Measurements from ENCODE around the gene SLC17A4. TPM values are rescaled to one million over a fixed set of nuclear protein-coding genes. Genes with fewer than 3 reads are reported as not detected.

SLC17A4 gene
- total and polyA plus RNA-seq, 9 donors, result 0.05 to 0.12 TPM; not detected in 7

DNA sequence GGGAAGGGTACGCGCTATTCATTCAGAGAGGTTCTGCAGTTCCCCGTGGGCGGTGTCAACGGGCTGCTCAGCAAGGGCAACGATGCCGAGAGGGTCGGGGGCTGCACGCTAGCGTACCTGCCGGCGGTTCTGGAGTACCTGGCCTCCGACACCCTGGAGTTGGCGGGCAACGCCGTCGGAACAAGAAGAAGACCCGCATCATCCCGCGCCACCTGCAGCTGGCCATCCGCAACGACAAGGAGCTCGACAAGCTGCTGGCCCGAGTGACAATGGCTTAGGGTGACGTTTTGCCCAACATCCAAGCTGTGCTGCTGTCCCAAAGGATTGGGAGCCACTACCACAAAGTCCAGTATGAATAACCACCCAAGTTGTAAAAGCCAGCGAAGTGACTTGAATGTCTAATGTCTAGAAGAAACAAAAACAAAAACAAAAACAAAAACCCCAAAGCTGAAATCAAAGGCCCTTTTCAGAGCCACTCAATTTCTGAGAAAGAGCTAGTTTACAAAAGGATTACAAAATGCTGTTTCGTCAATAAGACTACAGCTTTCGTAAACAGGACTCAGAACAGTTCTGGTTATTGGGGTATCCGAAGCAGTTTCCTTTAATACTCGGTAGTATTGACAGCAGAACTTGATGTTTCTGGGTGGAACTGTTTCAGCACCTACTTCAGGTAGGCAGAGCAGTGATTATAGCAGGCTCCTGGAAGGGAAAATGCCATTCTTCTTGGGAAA lies 21.9 kb upstream of the SLC17A4 start:
- no peak overlapping the region for H3K27ac ChIP-seq
- H3K4me3 ChIP-seq, result no peak overlapping the region
- 47 to 53% (median 52%) methylated on average over 30 of the region's 30 CpGs for WGBS, 3 donors
- no peaks in the 10 kb centered on the region for H3K4me1 ChIP-seq (ENCODE audit: insufficient read depth)
- peaks cover 0 to 5% of the 10 kb centered on the region in 2 donors for H3K9me3 ChIP-seq
- intact Hi-C loops (cut with DNase I), result no loop called here
- no peaks in the 10 kb centered on the region for H3K27me3 ChIP-seq
- DNase-seq, result no peak
- TF ChIP-seq, protein P1, sequence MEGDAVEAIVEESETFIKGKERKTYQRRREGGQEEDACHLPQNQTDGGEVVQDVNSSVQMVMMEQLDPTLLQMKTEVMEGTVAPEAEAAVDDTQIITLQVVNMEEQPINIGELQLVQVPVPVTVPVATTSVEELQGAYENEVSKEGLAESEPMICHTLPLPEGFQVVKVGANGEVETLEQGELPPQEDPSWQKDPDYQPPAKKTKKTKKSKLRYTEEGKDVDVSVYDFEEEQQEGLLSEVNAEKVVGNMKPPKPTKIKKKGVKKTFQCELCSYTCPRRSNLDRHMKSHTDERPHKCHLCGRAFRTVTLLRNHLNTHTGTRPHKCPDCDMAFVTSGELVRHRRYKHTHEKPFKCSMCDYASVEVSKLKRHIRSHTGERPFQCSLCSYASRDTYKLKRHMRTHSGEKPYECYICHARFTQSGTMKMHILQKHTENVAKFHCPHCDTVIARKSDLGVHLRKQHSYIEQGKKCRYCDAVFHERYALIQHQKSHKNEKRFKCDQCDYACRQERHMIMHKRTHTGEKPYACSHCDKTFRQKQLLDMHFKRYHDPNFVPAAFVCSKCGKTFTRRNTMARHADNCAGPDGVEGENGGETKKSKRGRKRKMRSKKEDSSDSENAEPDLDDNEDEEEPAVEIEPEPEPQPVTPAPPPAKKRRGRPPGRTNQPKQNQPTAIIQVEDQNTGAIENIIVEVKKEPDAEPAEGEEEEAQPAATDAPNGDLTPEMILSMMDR (IDR thresholded peaks at IDR 0.05), result no peak
- H3K36me3 ChIP-seq, result no peaks in the 10 kb centered on the region

DNA sequence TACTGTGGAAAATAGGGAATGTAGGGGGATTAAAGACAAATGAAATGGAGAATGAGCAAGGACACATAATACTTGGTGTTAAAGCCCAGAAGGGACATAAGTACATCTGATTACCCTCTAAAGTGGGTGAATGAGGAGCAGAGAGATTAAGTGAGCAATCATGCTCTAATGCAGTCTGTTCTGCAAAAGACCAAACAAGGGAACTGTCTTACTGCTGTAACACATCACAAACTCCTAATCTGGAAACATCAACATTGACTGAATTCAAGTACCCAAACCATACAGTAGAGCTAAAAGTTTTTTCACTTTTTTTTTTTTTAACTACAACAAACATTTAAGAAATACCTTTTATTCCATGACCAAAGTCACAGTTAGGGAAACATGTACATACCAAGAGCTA lies 19.3 kb upstream of the SLC17A4 start:
- no peaks in the 10 kb centered on the region for H3K4me1 ChIP-seq (ENCODE audit: insufficient read depth)
- intact Hi-C loops (cut with DNase I), result no loop called here
- DNase-seq, result no peak
- no peak overlapping the region for H3K4me3 ChIP-seq
- no peaks in the 10 kb centered on the region for H3K36me3 ChIP-seq
- peaks cover 0 to 5% of the 10 kb centered on the region in 2 donors for H3K9me3 ChIP-seq
- no peaks in the 10 kb centered on the region for H3K27me3 ChIP-seq
- TF ChIP-seq, protein P1 (IDR thresholded peaks at IDR 0.05), result no peak
- no peak for TF ChIP-seq EP300 (IDR thresholded peaks at IDR 0.05)
- TF ChIP-seq POLR2A (IDR thresholded peaks at IDR 0.05), result no peak
- no peak overlapping the region for H3K27ac ChIP-seq

DNA sequence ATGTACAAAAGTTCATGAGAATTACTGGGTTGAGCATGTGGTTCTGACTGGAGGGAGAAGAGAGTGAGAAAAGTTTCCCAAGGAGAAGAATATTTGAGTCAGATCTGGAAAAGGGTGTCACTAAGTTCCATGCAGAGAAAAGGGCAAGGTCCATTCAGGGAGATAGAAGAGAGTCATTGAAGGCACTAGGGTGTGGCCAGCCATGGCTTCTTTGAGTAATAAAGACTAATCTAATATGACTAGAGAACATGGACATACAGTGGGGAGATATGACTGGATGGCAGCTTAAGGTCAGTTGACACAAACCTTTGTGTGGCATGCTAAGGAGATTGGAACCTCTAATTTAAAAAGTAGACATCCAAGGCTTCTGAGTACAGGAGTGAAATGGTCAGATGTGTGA lies 10.7 kb upstream of the SLC17A4 start:
- H3K4me1 ChIP-seq (ENCODE audit: insufficient read depth), result no peaks in the 10 kb centered on the region
- no peak overlapping the region for H3K27ac ChIP-seq
- intact Hi-C loops (cut with DNase I), result no loop called here
- H3K36me3 ChIP-seq, result no peaks in the 10 kb centered on the region
- no peaks in the 10 kb centered on the region for H3K27me3 ChIP-seq
- no peak for TF ChIP-seq POLR2A (IDR thresholded peaks at IDR 0.05)
- no peak overlapping the region for H3K4me3 ChIP-seq
- H3K9me3 ChIP-seq, result no peaks in the 10 kb centered on the region
- DNase-seq, result no peak

DNA sequence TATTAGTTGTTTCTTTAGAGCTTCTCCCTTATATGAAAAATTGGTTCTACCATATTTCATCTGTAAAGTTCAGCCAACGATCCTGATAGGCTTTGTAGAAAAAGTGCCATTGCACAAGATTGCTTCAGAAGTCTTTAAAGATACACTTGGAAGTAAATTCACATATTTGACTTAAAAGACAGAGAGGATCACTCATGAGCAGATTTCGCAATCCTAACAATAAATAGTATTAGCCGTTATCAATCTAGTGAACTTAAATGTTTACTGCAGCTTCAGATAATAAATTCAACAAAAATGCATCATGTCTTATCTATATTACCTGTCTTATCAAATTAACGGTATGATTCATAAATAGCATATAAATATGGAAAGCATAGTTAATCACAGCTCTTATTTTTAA lies 8.7 kb upstream of the SLC17A4 start:
- 68 to 79% (median 69%) methylated on average over 4 of the region's 4 CpGs for WGBS, 3 donors
- H3K4me3 ChIP-seq, result no peak overlapping the region
- intact Hi-C loops (cut with DNase I), result no loop called here
- H3K27ac ChIP-seq, result no peak overlapping the region
- no peaks in the 10 kb centered on the region for H3K36me3 ChIP-seq
- H3K9me3 ChIP-seq, result no peaks in the 10 kb centered on the region
- H3K4me1 ChIP-seq (ENCODE audit: insufficient read depth), result no peaks in the 10 kb centered on the region
- no peaks in the 10 kb centered on the region for H3K27me3 ChIP-seq
- DNase-seq, result no peak
- TF ChIP-seq POLR2A (IDR thresholded peaks at IDR 0.05) (no peak), EP300 (IDR thresholded peaks at IDR 0.05) (no peak)
- TF ChIP-seq, protein P1 (IDR thresholded peaks at IDR 0.05), result no peak

DNA sequence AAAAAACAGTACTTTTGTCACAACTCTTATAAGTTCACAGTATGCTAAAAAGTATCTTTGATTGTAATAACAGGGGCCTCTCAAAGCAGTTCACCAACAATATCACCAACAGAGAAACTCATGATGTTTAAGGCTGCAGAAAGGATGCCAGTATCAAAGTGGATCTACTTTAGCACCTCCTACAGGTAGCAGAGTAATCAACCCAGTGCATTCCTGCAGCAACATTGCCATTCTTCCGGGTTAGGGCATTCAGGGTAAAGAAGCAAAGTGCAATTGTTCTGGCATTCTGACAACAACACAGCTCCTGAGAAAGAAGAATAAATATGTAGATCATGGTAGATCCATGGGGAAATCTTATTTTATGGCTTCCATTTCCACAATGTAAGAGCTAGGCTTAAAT lies 7.6 kb upstream of the SLC17A4 start:
- intact Hi-C loops (cut with DNase I), result no loop called here
- TF ChIP-seq POLR2A (IDR thresholded peaks at IDR 0.05) (no peak), EP300 (IDR thresholded peaks at IDR 0.05) (no peak)
- TF ChIP-seq, protein P1 (IDR thresholded peaks at IDR 0.05), result no peak
- no peaks in the 10 kb centered on the region for H3K4me1 ChIP-seq (ENCODE audit: insufficient read depth)
- WGBS, 3 donors, result 76 to 90% (median 89%) methylated on average over 1 of the region's 1 CpG
- DNase-seq, result no peak
- no peaks in the 10 kb centered on the region for H3K27me3 ChIP-seq
- no peak overlapping the region for H3K27ac ChIP-seq
- no peak overlapping the region for H3K4me3 ChIP-seq
- no peaks in the 10 kb centered on the region for H3K9me3 ChIP-seq
- no peaks in the 10 kb centered on the region for H3K36me3 ChIP-seq

Data from ovary (tissue), 9 donors.